Neural cell (in vitro differentiated cells): ENCODE measurements around the gene IFI6. TPM values are rescaled to one million over a fixed set of nuclear protein-coding genes. Genes with fewer than 3 reads are reported as not detected.

Experiments
- H2AFZ ChIP-seq: fragments of 200-600, 300-800 bp; sonication (generic), shearing (Covaris generic); 2 replicates; pipeline ENCODE4 v1.6.0; 2014; ENCODE audit warnings: low read depth, mild to moderate bottlenecking, antibody characterized with exemption, low read length, moderate library complexity
- H3F3A ChIP-seq: fragments of 200-600 bp; shearing (Covaris generic); 2 replicates; pipeline ENCODE4 v1.6.1; 2016; ENCODE audit warnings: mild to moderate bottlenecking, moderate library complexity, mixed read lengths, antibody characterized with exemption, low read length; ENCODE audit not compliant: insufficient read depth, poor library complexity, severe bottlenecking
- H3K27ac ChIP-seq: fragments of 200-600, 300-800 bp; sonication (generic), shearing (Covaris generic); 2 replicates; pipeline ENCODE4 v1.5.1; 2014; ENCODE audit warnings: mild to moderate bottlenecking, low read length, moderate library complexity
- H3K27me3 ChIP-seq: fragments of 300-800, 200-600 bp; sonication (generic), shearing (Covaris generic); 2 replicates; pipeline ENCODE4 v1.6.0; 2014; ENCODE audit warnings: mild to moderate bottlenecking, low read depth, low read length, moderate library complexity; ENCODE audit not compliant: insufficient read depth
- H3K36me3 ChIP-seq: fragments of 300-800, 200-600 bp; sonication (generic), shearing (Covaris generic); 2 replicates; pipeline ENCODE4 v1.5.1; 2014; ENCODE audit warnings: mild to moderate bottlenecking, antibody characterized with exemption, low read length, moderate library complexity; ENCODE audit not compliant: insufficient read depth
- H3K4me2 ChIP-seq: fragments of 300-800, 200-600 bp; sonication (generic), shearing (Covaris generic); 2 replicates; pipeline ENCODE4 v1.6.0; 2014; ENCODE audit warnings: mild to moderate bottlenecking, low read length
- H3K4me3 ChIP-seq: fragments of 300-800, 200-600 bp; sonication (generic), shearing (Covaris generic); 2 replicates; pipeline ENCODE4 v1.5.1; 2014; ENCODE audit warnings: mild to moderate bottlenecking, low read length, moderate library complexity
- H3K79me2 ChIP-seq: fragments of 200-600 bp; shearing (Covaris generic); replicated peaks from 2 replicates; pipeline ENCODE4 v1.6.0; 2014; ENCODE audit warnings: mild to moderate bottlenecking, low read length, moderate library complexity; ENCODE audit not compliant: insufficient read depth
- H3K9ac ChIP-seq: fragments of 300-800, 200-600 bp; sonication (generic), shearing (Covaris generic); 2 replicates; pipeline ENCODE4 v1.6.1; 2016; ENCODE audit warnings: mild to moderate bottlenecking, low read length, mixed read lengths
- H3K9me2 ChIP-seq: fragments of 200-600 bp; shearing (Covaris generic); 2 replicates; pipeline ENCODE4 v1.6.1; 2016; ENCODE audit warnings: mild to moderate bottlenecking, low read length, mixed read lengths; ENCODE audit not compliant: insufficient read depth
- H3K9me3 ChIP-seq: fragments of 200-600, 300-800 bp; sonication (generic), shearing (Covaris generic); 2 replicates; pipeline ENCODE4 v1.6.1; 2016; ENCODE audit warnings: mild to moderate bottlenecking, mixed run types, low read length, moderate library complexity, mixed read lengths
- H4K20me1 ChIP-seq: fragments of 200-600 bp; shearing (Covaris generic); 2 replicates; pipeline ENCODE4 v1.6.1; 2016; ENCODE audit warnings: mild to moderate bottlenecking, mixed run types; ENCODE audit not compliant: insufficient read depth
- CTCF ChIP-seq: fragments of 450-650 bp; IDR thresholded peaks from 2 replicates; pipeline ENCODE4 v1.5.1; 2014; ENCODE audit warnings: antibody characterized with exemption, mild to moderate bottlenecking, moderate library complexity; ENCODE audit not compliant: poor library complexity, severe bottlenecking
- EP300 ChIP-seq: fragments of 450-650 bp; conservative IDR thresholded peaks from 2 replicates; pipeline ENCODE4 v1.6.1; 2014; ENCODE audit warnings: antibody characterized with exemption, mild to moderate bottlenecking, moderate library complexity; ENCODE audit not compliant: poor library complexity, severe bottlenecking
- EZH2 ChIP-seq: fragments of 200-600, 300-800 bp; shearing (Covaris generic), sonication (generic); IDR thresholded peaks from 2 replicates; pipeline ENCODE4 v1.6.1; 2014; ENCODE audit warnings: antibody characterized with exemption, low read length, borderline replicate concordance, mild to moderate bottlenecking; ENCODE audit not compliant: insufficient read depth, poor library complexity, severe bottlenecking
- MXI1 ChIP-seq: fragments of 450-650 bp; conservative IDR thresholded peaks from 2 replicates; pipeline ENCODE4 v1.6.1; 2014; ENCODE audit warnings: antibody characterized with exemption, mild to moderate bottlenecking; ENCODE audit not compliant: poor library complexity, severe bottlenecking
- POLR2AphosphoS5 ChIP-seq: IDR thresholded peaks from 2 replicates; pipeline ENCODE4 v1.6.1; 2012
- RAD21 ChIP-seq: fragments of 450-650 bp; conservative IDR thresholded peaks from 2 replicates; pipeline ENCODE4 v1.6.1; 2014; ENCODE audit warnings: antibody characterized with exemption, mild to moderate bottlenecking, moderate library complexity
- REST ChIP-seq: IDR thresholded peaks from 2 replicates; pipeline ENCODE4 v1.6.1; 2012; ENCODE audit warnings: borderline replicate concordance
- SMC3 ChIP-seq: fragments of 450-650 bp; conservative IDR thresholded peaks from 2 replicates; pipeline ENCODE4 v1.6.1; 2014; ENCODE audit warnings: antibody characterized with exemption, mild to moderate bottlenecking, moderate library complexity; ENCODE audit not compliant: poor library complexity
- TAF1 ChIP-seq: IDR thresholded peaks from 2 replicates; pipeline ENCODE4 v1.6.1; 2012; ENCODE audit warnings: low read depth
- polyA plus RNA-seq: library from polyadenylated mRNA; depleted of rRNA; stranded (reverse); fragments of >200 nt; gene quantifications from 2 replicates; pipeline ENCODE4 v1.2.3, GENCODE V29; 2014

IFI6 gene
- polyA plus RNA-seq, 1 donor from 2014 or later = 0.35 TPM

- no peak for TF ChIP-seq REST
- no peak for TF ChIP-seq CTCF
- Histone ChIP-seq H3K4me3 (no peak overlapping the region), H3K79me2 (no peaks in the 10 kb centered on the region), H3K27me3 (no peaks in the 10 kb centered on the region), H3K9ac (no peak overlapping the region), H3F3A (no peaks in the 10 kb centered on the region), H2AFZ (no peak overlapping the region), H3K27ac (no peak overlapping the region), H4K20me1 (no peaks in the 10 kb centered on the region), H3K4me2 (no peak overlapping the region), H3K9me2 (no peaks in the 10 kb centered on the region), H3K9me3 (no peaks in the 10 kb centered on the region), H3K36me3 (no peaks in the 10 kb centered on the region)
Measured at GRCh38 chr1:27666791-27667254, 5.2 kb downstream of the IFI6 start.

GRCh38 chr1:27666294-27666693, 5.7 kb downstream of the IFI6 start:
- Histone ChIP-seq H3K79me2 (no peaks in the 10 kb centered on the region), H3K9ac (no peak overlapping the region), H2AFZ (no peak overlapping the region), H3K27ac (no peak overlapping the region), H3K36me3 (no peaks in the 10 kb centered on the region), H3F3A (no peaks in the 10 kb centered on the region), H4K20me1 (no peaks in the 10 kb centered on the region), H3K9me3 (no peaks in the 10 kb centered on the region), H3K4me2 (no peak overlapping the region), H3K4me3 (no peak overlapping the region), H3K27me3 (no peaks in the 10 kb centered on the region), H3K9me2 (no peaks in the 10 kb centered on the region)
- no peak for TF ChIP-seq EP300
- no peak for TF ChIP-seq SMC3
- TF ChIP-seq RAD21 = no peak
- no peak for TF ChIP-seq TAF1
- TF ChIP-seq REST = no peak
- no peak for TF ChIP-seq EZH2
- no peak for TF ChIP-seq CTCF
- TF ChIP-seq MXI1 = no peak
- TF ChIP-seq POLR2AphosphoS5 = no peak
